Ramos (cell line): ENCODE measurements around the gene NPFFR1.

Experiments used
- in situ Hi-C: fragments of 300-500 bp; cut with MboI; formaldehyde crosslinking; loops from one replicate; pipeline ENCODE4 v1.14.3; 2022; ENCODE audit warnings: low sequenced_read_pairs; ENCODE audit not compliant: unreplicated experiment

The NPFFR1 gene

GRCh38 chr10:70292004-70292403, 8.2 kb upstream of the NPFFR1 start:
- in situ Hi-C loops: no loop called here

- in situ Hi-C loops: no loop called here
Observed at GRCh38 chr10:70289739-70290138, 5.9 kb upstream of the NPFFR1 start.

DNA sequence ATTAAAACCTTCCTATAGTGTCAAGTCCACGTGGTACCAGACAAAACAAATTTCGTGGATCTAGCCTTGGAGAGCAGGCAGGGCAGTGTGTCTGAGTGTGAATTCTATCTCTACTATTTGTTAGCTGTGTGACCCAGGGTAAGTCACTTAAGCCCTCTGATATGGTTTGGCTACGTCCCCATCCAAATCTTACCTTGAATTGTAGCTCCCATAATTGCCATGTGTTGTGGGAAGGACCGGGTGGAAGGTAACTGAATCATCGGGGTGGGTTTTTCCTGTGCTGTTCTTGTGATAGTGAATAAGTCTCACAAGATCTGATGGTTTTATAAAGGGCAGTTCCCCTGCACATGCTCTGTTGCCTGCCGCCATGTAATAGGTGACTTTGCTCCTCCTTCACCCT, 2.8 kb upstream of the NPFFR1 start:
- in situ Hi-C loops: no loop called here

- in situ Hi-C loops: no loop called here
Observed at GRCh38 chr10:70285476-70285831, 1.6 kb upstream of the NPFFR1 start.

- in situ Hi-C loops: no loop called here
Observed at GRCh38 chr10:70284542-70285475, 1.0 kb upstream of the NPFFR1 start.

DNA sequence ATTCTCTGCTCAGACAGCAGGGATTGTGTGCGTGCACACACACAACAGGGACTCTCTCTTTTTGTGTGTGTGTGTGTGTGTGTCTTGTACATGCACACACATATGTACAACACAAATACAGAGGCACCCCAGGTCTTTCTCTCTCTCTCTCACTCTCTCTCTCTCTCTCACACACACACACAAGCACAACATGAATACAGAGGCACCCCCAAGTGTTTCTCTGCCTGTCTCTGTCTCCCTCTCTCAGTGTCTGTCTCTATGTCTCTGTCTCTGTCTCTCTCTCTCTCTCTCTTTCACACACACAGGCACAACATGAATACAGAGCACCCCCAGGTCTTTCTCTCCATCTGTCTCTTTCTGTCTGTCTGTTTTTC, 746 bp downstream of the NPFFR1 start:
- in situ Hi-C loops: no loop called here

- in situ Hi-C loops: no loop called here
Observed at GRCh38 chr10:70281609-70282008, 2.2 kb downstream of the NPFFR1 start.

GRCh38 chr10:70280099-70280498, 3.7 kb downstream of the NPFFR1 start:
- in situ Hi-C loops: no loop called here

DNA sequence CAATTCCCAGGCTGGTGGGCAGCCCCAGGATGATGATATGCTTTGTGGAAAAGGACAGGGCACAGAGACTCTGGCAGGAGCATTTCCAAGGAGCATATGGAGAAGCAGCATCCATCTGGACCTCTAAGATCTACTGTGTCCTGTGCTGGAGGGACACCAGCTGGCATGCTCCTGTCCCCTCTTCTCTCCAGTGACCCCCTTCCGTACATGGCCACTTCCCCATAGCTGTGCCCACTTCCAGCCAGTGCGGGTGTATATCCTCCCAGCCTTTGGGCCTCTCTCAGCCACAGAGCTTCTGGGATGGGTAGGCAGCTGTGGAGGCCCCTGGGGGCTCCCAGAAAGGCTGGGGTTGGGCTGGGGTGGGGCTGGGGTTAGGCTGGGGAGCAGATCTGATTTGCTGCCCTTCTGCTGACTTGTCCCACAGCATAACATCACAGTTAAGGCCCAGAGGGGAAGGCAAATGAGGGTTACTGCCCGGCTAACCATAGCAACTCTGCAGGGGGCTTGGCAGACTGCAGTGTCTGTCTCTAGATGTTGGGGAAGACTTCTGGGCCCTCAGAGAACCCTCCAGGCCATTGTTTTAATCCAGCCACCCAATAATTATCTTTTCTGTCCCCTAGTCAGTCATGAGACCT, 6.3 kb downstream of the NPFFR1 start:
- in situ Hi-C loops: no loop called here

DNA sequence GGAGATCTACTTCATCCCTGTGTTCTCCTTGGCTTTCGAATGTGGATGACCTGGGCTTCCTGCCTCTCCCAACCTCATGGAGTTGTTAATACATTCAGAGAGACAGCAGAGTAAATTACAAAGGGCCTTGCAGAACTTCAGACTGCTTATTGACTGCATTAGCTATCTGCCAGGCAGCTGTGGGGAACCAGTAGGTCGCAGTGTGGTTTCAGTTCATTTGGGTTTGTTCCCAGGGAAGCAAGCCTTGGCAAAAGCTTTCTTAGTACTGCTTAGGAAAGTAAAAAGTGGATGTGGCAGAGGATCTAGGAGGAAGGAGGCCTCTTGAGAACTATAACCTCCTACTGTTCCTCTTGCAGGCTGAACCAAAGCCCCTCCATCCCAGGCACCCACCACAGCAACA, 9.2 kb downstream of the NPFFR1 start:
- in situ Hi-C loops: no loop called here

- in situ Hi-C loops: no loop called here
Observed at GRCh38 chr10:70272925-70273316, 10.9 kb downstream of the NPFFR1 start.

DNA sequence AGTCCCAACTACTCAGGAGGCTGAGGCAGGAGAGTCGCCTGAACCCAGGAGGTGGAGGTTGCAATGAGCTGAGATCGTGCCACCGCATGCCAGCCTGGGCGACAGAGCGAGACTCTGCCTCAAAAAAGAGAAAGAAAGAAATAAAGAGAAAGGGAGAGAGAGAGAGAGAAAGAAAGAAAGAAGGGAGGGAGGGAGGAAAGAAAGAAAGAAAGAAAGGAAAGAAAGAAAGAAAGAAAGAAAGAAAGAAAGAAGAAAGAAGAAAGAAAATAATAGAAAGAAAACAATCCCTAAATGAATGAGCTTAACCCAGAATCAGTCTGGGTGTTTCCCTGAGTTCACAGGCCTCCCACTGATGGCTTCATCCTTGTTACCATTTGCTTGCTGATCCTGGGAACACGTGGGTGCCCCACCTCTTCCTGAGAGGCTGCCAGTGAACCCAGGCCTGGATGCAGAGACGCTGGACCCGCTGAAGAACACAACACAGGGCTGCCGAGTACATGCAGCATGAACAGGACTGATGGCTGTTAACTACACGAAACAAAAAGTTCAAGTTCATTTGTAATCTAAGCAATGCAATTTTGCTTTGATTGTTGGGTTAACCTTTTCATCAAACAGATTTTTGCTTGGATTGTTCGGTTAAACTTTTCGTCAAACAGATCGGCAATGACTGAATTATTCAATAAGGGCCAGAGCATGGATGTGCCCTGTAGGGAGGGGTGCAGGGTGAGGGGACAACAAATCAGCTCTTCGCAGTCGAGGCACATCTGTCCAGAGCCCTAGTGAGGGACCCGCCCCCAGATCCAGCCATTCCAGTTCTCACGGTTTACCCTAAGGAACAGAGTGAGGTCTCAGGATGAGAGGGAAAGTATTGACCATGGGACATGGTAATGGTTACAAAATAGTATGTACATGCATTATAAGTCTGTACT, 11.5 kb downstream of the NPFFR1 start:
- in situ Hi-C loops: no loop called here

- in situ Hi-C loops: no loop called here
Observed at GRCh38 chr10:70270952-70271351, 12.9 kb downstream of the NPFFR1 start.

DNA sequence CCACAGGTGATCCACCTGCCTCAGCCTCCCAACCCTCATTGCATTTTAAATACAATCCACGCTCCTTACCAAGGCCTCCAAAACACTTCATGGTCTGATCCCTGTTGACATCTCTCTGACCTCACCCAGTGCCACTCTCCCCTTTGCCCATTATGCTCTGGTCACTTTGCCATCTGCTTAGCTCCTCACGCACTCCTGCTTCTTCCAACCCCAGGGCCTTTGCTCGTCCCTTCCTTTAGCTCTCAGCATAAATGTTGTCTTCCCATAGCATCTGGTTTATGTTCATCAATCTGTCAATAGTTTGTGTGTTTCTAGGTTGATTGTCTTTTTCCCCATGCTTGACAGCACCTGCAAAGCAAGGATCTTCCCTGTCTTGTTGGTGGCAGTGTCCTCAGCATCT, 14.1 kb downstream of the NPFFR1 start:
- in situ Hi-C loops: no loop called here

GRCh38 chr10:70268376-70268775, 15.4 kb downstream of the NPFFR1 start:
- in situ Hi-C loops: no loop called here

DNA sequence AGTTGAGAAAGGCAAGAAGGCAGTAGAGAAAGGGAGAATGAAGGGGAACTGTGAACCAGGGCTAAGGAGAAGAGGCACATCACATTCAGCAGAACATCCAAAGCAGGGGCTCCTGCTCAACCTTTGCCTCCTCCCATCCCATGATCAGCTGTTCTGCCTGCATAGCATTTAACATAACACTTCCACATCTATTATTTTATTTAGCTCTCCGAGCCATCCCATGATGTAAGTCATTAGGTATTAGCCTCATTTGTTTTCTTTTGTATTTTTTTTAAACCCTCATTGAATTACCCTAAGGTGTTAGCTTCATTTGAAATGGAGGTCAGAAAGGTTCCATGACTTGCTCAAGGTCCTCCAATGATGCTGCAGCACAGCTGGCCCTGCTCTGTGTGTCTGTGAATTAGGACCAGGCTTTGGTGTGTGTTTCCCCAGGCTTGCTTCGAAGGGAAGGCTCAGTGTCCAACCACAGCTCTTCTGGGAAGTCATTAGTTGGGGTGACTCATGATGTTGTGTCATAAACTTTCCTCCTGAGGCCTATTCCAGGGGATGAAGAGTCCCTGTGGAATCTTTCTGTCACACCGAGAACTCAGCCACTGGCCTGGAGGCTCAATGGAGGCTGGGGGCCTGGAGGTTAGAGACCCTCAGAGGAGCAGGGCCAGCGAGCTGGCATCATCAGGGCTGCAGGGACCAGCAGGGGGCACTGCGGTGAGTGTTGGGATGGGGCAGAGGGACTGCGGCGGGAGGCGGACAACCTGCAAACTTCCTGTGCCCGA, 16.5 kb downstream of the NPFFR1 start:
- in situ Hi-C loops: no loop called here

DNA sequence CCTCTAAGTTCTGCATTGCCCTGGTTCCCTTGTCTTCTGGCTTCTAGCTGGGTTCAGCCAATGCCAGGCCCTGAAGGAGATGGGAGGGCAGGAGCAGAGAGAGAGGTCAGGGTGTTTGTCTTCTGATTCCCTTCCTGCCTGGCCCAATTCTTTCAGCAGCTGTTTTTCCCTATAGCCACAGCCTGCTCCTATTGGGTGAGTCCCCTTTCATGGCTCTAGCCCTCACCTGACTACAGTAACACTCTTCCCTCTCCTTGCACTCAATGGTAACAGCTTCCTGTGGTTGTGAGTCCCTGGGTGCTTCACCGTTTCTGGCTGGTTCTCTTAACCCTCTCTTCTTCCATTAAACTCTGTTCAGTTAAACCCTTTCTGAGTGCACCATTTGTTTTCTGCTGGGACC, 17.1 kb downstream of the NPFFR1 start:
- in situ Hi-C loops: no loop called here

DNA sequence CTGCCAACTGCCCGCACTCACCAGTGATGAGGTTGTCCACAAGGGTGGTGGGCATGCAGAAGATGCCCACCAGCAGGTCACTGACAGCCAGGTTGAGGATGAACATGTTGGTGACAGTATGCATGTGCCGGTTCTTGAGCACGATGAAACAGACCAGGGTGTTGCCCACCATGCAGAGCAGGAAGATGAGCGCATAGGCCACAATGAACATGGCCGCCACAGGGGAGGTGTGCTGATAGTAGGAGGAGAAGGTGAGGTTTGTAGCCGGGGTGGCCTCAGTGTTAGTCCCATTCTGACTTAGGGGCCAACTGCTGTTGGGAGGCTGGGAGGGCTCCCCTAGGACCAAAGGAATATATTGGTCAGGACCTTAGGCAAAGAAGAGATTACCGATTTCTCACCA, 17.7 kb downstream of the NPFFR1 start:
- in situ Hi-C loops: no loop called here

- in situ Hi-C loops: no loop called here
Observed at GRCh38 chr10:70265032-70265689, 18.6 kb downstream of the NPFFR1 start.

GRCh38 chr10:70260734-70261133, 23.1 kb downstream of the NPFFR1 start:
- in situ Hi-C loops: no loop called here
